ENCODE results near the gene MARK1.
"Not testable (repeated sequence)": the region's sequence is repeated elsewhere in the genome, so short reads cannot be mapped to it uniquely, and the experiment has no call there.

The MARK1 gene

GRCh38 chr1:220529521-220530020 is 1.6 kb downstream of the MARK1 start:
- DNase-seq, result no peak

- DNase-seq, result no peak
Measured at GRCh38 chr1:220533504-220534109, 5.7 kb downstream of the MARK1 start.

- DNase-seq, result peak; percentile 3
Measured at GRCh38 chr1:220544901-220545303, 17.0 kb downstream of the MARK1 start.

- no peak for DNase-seq
Measured at GRCh38 chr1:220550811-220551399, 23.0 kb downstream of the MARK1 start.

GRCh38 chr1:220551718-220552117 is 23.8 kb downstream of the MARK1 start:
- no peak for DNase-seq

- DNase-seq, result no peak
Measured at GRCh38 chr1:220552672-220553260, 24.8 kb downstream of the MARK1 start.

- DNase-seq, result no peak
Measured at GRCh38 chr1:220556641-220557040, 28.7 kb downstream of the MARK1 start.

GRCh38 chr1:220563564-220563963 is 35.6 kb downstream of the MARK1 start:
- DNase-seq, result no peak

- no peak for DNase-seq
Measured at GRCh38 chr1:220564216-220564615, 36.3 kb downstream of the MARK1 start.

- no peak for DNase-seq
Measured at GRCh38 chr1:220565670-220566069, 37.7 kb downstream of the MARK1 start.

- no peak for DNase-seq
Measured at GRCh38 chr1:220566869-220567268, 38.9 kb downstream of the MARK1 start.

- DNase-seq, result no peak
Measured at GRCh38 chr1:220572416-220572815, 44.5 kb downstream of the MARK1 start.

GRCh38 chr1:220573836-220574235 is 45.9 kb downstream of the MARK1 start:
- DNase-seq, result no peak

- no peak for DNase-seq
Measured at GRCh38 chr1:220575718-220576497, 48.0 kb downstream of the MARK1 start.

GRCh38 chr1:220577926-220578325 is 50.0 kb downstream of the MARK1 start:
- DNase-seq, result no peak

- DNase-seq, result no peak
Measured at GRCh38 chr1:220579317-220579716, 51.4 kb downstream of the MARK1 start.

GRCh38 chr1:220592714-220593113 is 64.8 kb downstream of the MARK1 start:
- DNase-seq, result no peak

- DNase-seq, result no peak
Measured at GRCh38 chr1:220594356-220594755, 66.4 kb downstream of the MARK1 start.

- DNase-seq, result no peak
Measured at GRCh38 chr1:220595179-220595578, 67.2 kb downstream of the MARK1 start.

- no peak for DNase-seq
Measured at GRCh38 chr1:220604926-220605325, 77.0 kb downstream of the MARK1 start.

GRCh38 chr1:220605651-220606050 is 77.7 kb downstream of the MARK1 start:
- DNase-seq, result not testable (repeated sequence)

- DNase-seq, result not testable (repeated sequence)
Measured at GRCh38 chr1:220611100-220611499, 83.2 kb downstream of the MARK1 start.

- DNase-seq, result no peak
Measured at GRCh38 chr1:220616836-220617235, 88.9 kb downstream of the MARK1 start.

- DNase-seq, result no peak
Measured at GRCh38 chr1:220628431-220628830, 100.5 kb downstream of the MARK1 start.

Measured in hematopoietic multipotent progenitor cell treated with erythropoietin and hydrocortisone succinate and interleukin-3 and kit ligand, for 8 days (in vitro differentiated cells).